Stimulated activated CD4-positive, alpha-beta T cell treated with anti-CD3 and anti-CD28 coated beads, Interleukin-12 subunit alpha, Interleukin-12 subunit beta, amount 100 ng/mL, for 4 hours (primary cell): Measurements from ENCODE around the gene CPHXL.

Experiments
- DNase-seq: peaks from one replicate; pipeline ENCODE4 v3.0.0-alpha.2; 2020

CPHXL gene

DNA sequence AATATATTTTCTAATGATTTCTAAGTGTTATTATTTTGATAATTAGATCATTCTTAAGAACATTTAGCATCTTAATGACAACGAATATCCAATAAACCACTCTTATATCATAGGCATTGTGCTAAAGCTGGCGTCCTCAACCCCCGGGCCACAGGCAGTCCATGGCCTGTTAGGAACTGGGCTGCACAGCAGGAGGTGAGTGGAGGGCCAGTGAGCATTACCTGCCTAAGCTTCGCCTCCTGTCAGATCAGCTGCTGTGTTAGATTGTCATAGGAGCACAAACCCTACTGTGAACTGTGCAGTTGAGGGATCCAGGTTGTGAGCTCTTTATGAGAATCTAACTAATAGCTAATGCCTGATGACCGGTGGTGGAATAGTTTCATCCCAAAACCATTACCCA is 28.7 kb downstream of the CPHXL start:
- no peak for DNase-seq

DNA sequence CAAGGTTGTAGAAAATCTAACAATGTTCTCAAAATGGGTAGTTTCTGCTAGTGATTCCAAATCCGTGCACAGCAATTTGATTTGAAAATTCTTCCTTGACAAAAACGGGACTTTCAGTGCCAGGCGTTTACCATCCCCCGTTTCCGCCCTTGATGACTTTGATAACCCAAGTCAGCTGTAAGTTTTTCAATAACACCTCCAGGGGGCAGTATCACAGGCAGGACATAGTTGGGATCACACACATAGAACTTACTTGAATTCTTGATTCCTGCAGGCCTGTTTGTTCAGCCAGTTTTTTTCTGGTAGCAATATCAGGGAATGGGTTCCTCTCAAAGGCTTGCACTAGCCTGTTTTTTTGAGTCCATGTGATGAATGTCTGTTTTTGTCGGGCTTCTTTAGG is 30.6 kb downstream of the CPHXL start:
- no peak for DNase-seq

DNA sequence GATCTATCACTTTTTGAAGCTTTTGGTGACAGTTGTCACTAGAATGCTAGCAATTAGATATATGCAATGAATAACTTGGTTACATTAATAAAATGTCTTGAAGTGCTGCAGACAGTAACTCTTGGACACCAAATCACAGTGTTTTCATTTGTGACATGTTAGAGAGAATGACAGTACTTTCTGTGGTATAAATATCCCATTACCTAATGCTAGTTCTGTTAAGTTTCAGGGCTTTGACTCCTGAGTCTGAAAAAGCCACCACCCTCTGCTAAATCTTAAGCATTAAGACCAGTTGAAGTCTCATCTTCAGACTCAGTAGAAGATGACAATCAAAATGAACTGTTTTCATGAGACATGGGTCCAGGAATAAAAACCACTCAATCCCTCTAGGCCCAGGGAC is 38.9 kb downstream of the CPHXL start:
- no peak for DNase-seq

DNA sequence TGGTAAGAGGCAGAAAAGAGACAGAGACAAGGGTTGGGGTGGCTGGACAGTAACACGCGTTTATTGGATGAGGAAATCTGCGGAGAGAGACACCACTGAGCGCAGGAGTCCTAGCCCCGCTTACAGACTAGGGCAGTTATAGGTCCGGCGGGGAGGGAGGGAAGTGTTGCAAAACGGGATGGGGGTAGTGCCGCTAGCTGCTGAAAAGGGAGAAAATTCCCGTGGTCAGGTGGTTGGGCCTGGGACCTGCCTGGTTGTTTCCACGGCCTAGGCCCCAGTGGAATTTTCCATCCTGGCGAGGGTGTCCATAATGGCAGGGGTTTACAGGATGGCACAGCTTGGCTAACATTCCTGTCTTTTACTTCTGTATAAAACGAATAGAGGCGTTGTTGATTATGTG is 44.0 kb downstream of the CPHXL start:
- no peak for DNase-seq

DNA sequence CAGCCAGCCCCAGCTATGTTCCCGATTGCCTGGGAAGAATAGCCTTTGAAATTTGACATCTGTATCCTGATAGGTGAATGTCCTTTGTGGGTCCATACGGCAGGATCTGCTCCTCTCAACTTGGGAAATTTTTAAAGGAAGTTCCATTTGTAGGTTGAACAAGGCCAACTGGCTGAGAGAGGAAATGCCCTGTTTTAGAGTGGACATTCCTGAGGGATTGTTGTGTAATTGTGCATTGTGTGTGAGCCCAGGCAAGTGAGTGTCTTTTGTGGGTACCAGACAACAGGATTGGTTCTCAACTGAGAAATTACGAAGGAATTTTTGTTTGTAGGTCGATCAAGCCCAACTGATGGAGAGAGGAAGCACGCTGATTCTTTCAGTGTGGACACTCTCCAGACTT is 46.9 kb downstream of the CPHXL start:
- DNase-seq: no peak

DNA sequence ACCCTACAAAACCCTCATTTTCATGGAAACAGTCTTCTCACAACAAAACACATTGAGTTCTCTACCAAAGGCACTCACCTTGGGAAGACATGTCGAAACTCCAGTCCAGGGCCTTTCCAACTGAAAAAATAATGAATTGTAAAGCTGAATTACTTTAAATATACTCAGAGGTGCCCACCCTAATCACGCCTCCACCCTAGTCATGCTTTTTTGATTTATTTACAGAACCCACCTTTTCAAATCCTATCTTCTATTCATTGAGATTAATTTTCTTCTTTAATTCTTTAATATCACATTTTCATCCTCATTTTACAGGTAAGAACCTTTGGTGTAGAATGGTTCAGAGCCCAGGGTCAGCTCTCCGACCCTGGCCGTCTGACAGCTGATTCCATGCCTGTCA is 49.4 kb downstream of the CPHXL start, which contains the start of gene CPHXL2:
TSS of gene CPHXL2 (minus strand) at position 101 of the 400 bp plus-strand sequence. CDS start at position 91, 10 bp downstream.
- no peak for DNase-seq

DNA sequence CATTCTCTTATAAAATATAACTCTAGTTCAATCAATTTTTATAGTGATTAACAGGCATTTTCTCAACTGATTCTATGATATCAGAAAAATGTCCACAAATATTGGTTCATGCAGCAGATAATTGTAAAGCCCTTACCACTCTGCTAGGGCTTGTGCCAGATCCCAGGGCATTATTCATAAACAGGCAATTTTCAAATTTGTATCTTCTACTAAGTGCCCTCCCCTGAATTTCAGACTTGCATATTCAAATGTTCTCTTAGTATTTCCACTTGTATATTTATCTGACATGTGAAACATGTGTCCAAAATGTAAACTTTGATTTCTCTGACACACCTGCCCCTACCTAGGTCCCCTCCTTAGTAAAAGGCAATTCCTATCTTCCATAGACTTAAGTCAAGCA is 58.8 kb downstream of the CPHXL start:
- no peak for DNase-seq
